Testis (tissue), 3 donors: Measurements from ENCODE around the gene JAML. TPM values are rescaled to one million over a fixed set of nuclear protein-coding genes. Genes with fewer than 3 reads are reported as not detected.

ENCODE experiments used
- DNase-seq: peaks from one replicate; pipeline ENCODE4 v3.0.0-alpha.2; 2019
- H3K27ac ChIP-seq, 2 donors: fragments of 200-600 bp; sonication (generic); one replicate each; pipeline ENCODE4 v1.5.1; 2019
- H3K27me3 ChIP-seq: fragments of 200-600 bp; sonication (generic); one replicate; pipeline ENCODE4 v1.5.1; 2019
- H3K36me3 ChIP-seq: fragments of 200-600 bp; sonication (generic); one replicate; pipeline ENCODE4 v1.5.1; 2017; ENCODE audit warnings: low read depth; ENCODE audit errors: missing control alignments
- H3K4me1 ChIP-seq: fragments of 200-600 bp; sonication (generic); one replicate; pipeline ENCODE4 v1.5.1; 2019
- H3K4me3 ChIP-seq, 2 donors: fragments of 200-600 bp; sonication (generic); one replicate each; pipeline ENCODE4 v1.5.1; 2017 to 2019
- H3K9me3 ChIP-seq: fragments of 200-600 bp; sonication (generic); one replicate; pipeline ENCODE4 v1.5.1; 2017
- CTCF ChIP-seq, 3 experiments: fragments of 450-650 bp in 2 of 3; fragments of 200-600 bp in 1 of 3; sonication (generic) in 1 of 3; IDR thresholded peaks; one replicate each; pipeline ENCODE4 v1.5.1; 2016 to 2019; ENCODE audit warnings: antibody characterized with exemption in 3 of 3, mild to moderate bottlenecking in 2 of 3, moderate library complexity in 1 of 3
- POLR2A ChIP-seq: fragments of 450-650 bp; IDR thresholded peaks from one replicate; pipeline ENCODE4 v1.6.1; 2017; ENCODE audit warnings: antibody characterized with exemption, mild to moderate bottlenecking, moderate library complexity
- WGBS, 2 donors: methylation state at CpG; one replicate each; pipeline ENCODE4 v1.1.5; 2018; 5-methylcytosine and 5-hydroxymethylcytosine counted together
- intact Hi-C: fragments of 100-400 bp; cut with DNase I; formaldehyde crosslinking; loops from one replicate; pipeline ENCODE4 v1.15.1; 2023; ENCODE audit warnings: low total_unique reads
- polyA plus RNA-seq: library from polyadenylated mRNA; stranded (reverse); fragments of 350-450 nt; fragmentation: Illumina TruSeq; extraction: RNeasy Lipid Tissue Mini Kit (QIAGEN cat#74804); gene quantifications from one replicate; pipeline ENCODE4 v1.2.3, GENCODE V29; 2014; ENCODE audit warnings: low read depth, low replicate concordance; ENCODE audit not compliant: insufficient read depth
- total RNA-seq, 2 donors: library from RNA; depleted of rRNA; stranded (reverse); fragments of >200 nt; gene quantifications; one replicate each; pipeline ENCODE4 v1.2.3, GENCODE V29; 2016

The JAML gene
- total and polyA plus RNA-seq, 3 donors from 2014 or later: 1.9 to 9.7 (median 3.5) TPM

- intact Hi-C loops: no loop called here
- DNase-seq: no peak
- no peaks in the 10 kb centered on the region for H3K27me3 ChIP-seq
- H3K27ac ChIP-seq: no peak overlapping the region
- no peak overlapping the region for H3K4me3 ChIP-seq
- TF ChIP-seq CTCF (IDR thresholded peaks at IDR 0.05) (no peak), POLR2A (no peak)
- WGBS, 2 donors: 66 to 74% methylated on average over 2 of the region's 2 CpGs
- no peaks in the 10 kb centered on the region for H3K36me3 ChIP-seq
- H3K9me3 ChIP-seq: no peaks in the 10 kb centered on the region
- no peaks in the 10 kb centered on the region for H3K4me1 ChIP-seq
These were observed 12.0 kb downstream of the JAML start for GRCh38 chr11:118212781-118213191.

GRCh38 chr11:118212131-118212725 is 12.6 kb downstream of the JAML start:
- H3K9me3 ChIP-seq: no peaks in the 10 kb centered on the region
- no peaks in the 10 kb centered on the region for H3K27me3 ChIP-seq
- DNase-seq: no peak
- WGBS, 2 donors: 82 to 86% methylated on average over 7 of the region's 7 CpGs
- H3K36me3 ChIP-seq: no peaks in the 10 kb centered on the region
- no peak overlapping the region for H3K4me3 ChIP-seq
- H3K4me1 ChIP-seq: no peaks in the 10 kb centered on the region
- intact Hi-C loops: no loop called here
- TF ChIP-seq CTCF (IDR thresholded peaks at IDR 0.05): no peak
- TF ChIP-seq POLR2A: no peak
- no peak overlapping the region for H3K27ac ChIP-seq

GRCh38 chr11:118211006-118211405 is 13.8 kb downstream of the JAML start:
- intact Hi-C loops: no loop called here
- Histone ChIP-seq H3K9me3 (no peaks in the 10 kb centered on the region), H3K4me1 (no peaks in the 10 kb centered on the region), H3K36me3 (no peaks in the 10 kb centered on the region), H3K27me3 (no peaks in the 10 kb centered on the region), H3K27ac (no peak overlapping the region), H3K4me3 (no peak overlapping the region)
- WGBS, 2 donors: 46 to 57% methylated on average over 6 of the region's 6 CpGs
- no peak for TF ChIP-seq CTCF (IDR thresholded peaks at IDR 0.05)
- DNase-seq: no peak

- intact Hi-C loops: no loop called here
- H3K27ac ChIP-seq: no peak overlapping the region
These were observed 14.5 kb downstream of the JAML start for GRCh38 chr11:118210323-118210722.

More at GRCh38 chr11:118210323-118210722, 14.5 kb downstream of the JAML start:
- no peaks in the 10 kb centered on the region for H3K36me3 ChIP-seq
- no peaks in the 10 kb centered on the region for H3K9me3 ChIP-seq
- TF ChIP-seq POLR2A (no peak), CTCF (IDR thresholded peaks at IDR 0.05) (no peak)
- no peaks in the 10 kb centered on the region for H3K27me3 ChIP-seq
- WGBS, 2 donors: 90 to 92% methylated on average over 7 of the region's 7 CpGs
- DNase-seq: no peak
- H3K4me1 ChIP-seq: no peaks in the 10 kb centered on the region
- no peak overlapping the region for H3K4me3 ChIP-seq
